A549 treated with RU486 at 1 μM for 4 hours (cell line): ENCODE measurements around the gene CCDC71L. TPM values are rescaled to one million over a fixed set of nuclear protein-coding genes. Genes with fewer than 3 reads are reported as not detected.

Experiments used
- total RNA-seq: library from RNA; stranded (reverse); fragments of 200-300 nt; extraction: Qiagen RNA extraction; gene quantifications from 5 replicates; pipeline ENCODE4 v1.2.3, GENCODE V29; 2022; ENCODE audit warnings: low read depth

The CCDC71L gene
- total RNA-seq = 8.8 to 16.9 TPM (median 14.3 TPM) in 5 replicates

GRCh38 chr7:106660862-106661720 is at the start of gene CCDC71L:
CCDC71L (minus strand) TSS chr7:106661158; CDS start chr7:106660896, 262 bp downstream.

Other genes with a start within 250 kb of the CCDC71L start
- not detected in 5 replicates for gene PIK3CG, start 204.1 kb upstream of the CCDC71L start, total RNA-seq